ENCODE results near the gene EXOSC2. TPM values are rescaled to one million over a fixed set of nuclear protein-coding genes. Genes with fewer than 3 reads are reported as not detected.

The EXOSC2 gene
- total and polyA plus RNA-seq, 2 of the 8 experiments (the other 6 are each of a cell fraction or from before 2014, with no cell fraction given), result 47.8 to 93.6 TPM

DNA sequence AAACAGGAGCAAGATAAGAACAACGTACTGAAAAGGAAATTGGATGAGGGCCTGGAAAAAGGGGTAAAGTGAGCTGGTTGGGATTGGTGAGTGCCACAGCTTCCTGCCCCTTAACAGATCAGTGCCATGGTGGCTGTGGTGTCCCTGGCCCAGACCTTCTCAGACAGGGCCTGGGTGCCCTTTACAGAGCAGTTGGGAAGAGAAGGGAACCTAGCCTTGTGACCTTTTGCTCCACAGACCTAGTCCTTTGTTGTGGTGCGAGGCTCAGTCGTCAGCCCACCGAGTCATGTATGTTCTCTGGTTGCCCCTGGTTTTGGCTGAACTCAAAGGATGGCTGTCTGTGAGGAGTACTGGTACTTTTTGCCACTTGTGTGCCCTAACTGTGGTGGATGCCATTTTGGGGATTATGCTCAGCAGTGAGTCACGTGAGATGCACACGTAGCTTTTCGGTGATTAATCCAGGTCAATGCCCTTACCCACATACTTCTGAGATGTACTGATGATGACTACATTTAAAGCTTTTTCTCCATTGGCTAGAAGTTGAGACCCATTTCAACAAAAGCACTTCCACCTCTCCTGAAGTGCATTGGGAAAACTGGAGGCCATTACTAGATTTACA lies 48.4 kb downstream of the EXOSC2 start:
- H3K4me1 ChIP-seq (replicated peaks in 1 of 4; ENCODE audit: control insufficient read depth in 3 of 4, insufficient read depth in 4 of 4, low read length in 3 of 4), result peaks cover 0 to 5% (median 2%) of the 10 kb centered on the region in 4 experiments; a peak in 2 of 7 replicates
- H4K8ac ChIP-seq (ENCODE audit: extremely low read depth, insufficient read depth, low read length), result no peak overlapping the region
- H3K4me3 ChIP-seq (ENCODE audit: extremely low read depth in 1 of 4, insufficient read depth in 2 of 4, low read depth in 3 of 4, low read length in 4 of 4), result no peak overlapping the region
- no peak overlapping the region for H3K18ac ChIP-seq (ENCODE audit: extremely low read depth, low read length)
- WGBS, 2 experiments (ENCODE audit: extremely low coverage in 1 of 2, insufficient coverage in 1 of 2, insufficient read length in 1 of 2, insufficient replicate concordance in 2 of 2, low coverage in 1 of 2, low lambda C conversion rate in 2 of 2, missing lambda C conversion rate in 1 of 2), result 86% methylated on average over 7 of the region's 7 CpGs; no CpG with 5 or more reads in 1 of the 2 experiments
- ChIA-PET CTCF (ENCODE audit: partially characterized antibody) (interaction anchor here (1.1 to 2.1 kb wide), 4 partner anchors 10 to 124 kb away, joined by 3 to 7 read pairs (median 4); no protein-coding TSS in a partner anchor), POLR2A (ENCODE audit: partially characterized antibody) (no interaction called here)
- no peak overlapping the region for H4K5ac ChIP-seq (ENCODE audit: insufficient read length, low read depth, low read length)
- H3K36me3 ChIP-seq (ENCODE audit: control insufficient read depth in 2 of 4, insufficient read depth in 4 of 4, low read length in 3 of 4), result no peaks in the 10 kb centered on the region
- DNase-seq (ENCODE audit: low read depth in 1 of 2, low spot score in 2 of 2), result no peak
- no peak overlapping the region for H3K4ac ChIP-seq (replicated peaks; ENCODE audit: insufficient read length, low read depth, low read length)
- no peak overlapping the region for H2BK120ac ChIP-seq (replicated peaks; ENCODE audit: low read depth, low read length)
- H2AFZ ChIP-seq (ENCODE audit: low read length), result no peak overlapping the region
- no peaks in the 10 kb centered on the region for H3K9me3 ChIP-seq (ENCODE audit: insufficient read depth in 2 of 2, low read depth in 1 of 2, low read length in 1 of 2)
- H3K14ac ChIP-seq (ENCODE audit: insufficient read length), result no peak overlapping the region
- H2AK5ac ChIP-seq (ENCODE audit: low read depth, low read length), result no peak overlapping the region
- H2BK5ac ChIP-seq (ENCODE audit: low read depth, low read length), result no peak overlapping the region
- H3K79me2 ChIP-seq (ENCODE audit: control insufficient read depth in 1 of 2, insufficient read depth in 2 of 2, low read length in 2 of 2), result peaks cover 4 to 68% of the 10 kb centered on the region in 2 experiments
- H2BK12ac ChIP-seq (ENCODE audit: low read depth, low read length), result no peak overlapping the region
- TF ChIP-seq HDAC2 (IDR thresholded peaks at IDR 0.05; ENCODE audit: borderline replicate concordance in 1 of 2, low read depth in 2 of 2, low read length in 2 of 2) (no peak), POLR2A (IDR thresholded peaks at IDR 0.05; ENCODE audit: control extremely low read depth in 1 of 2, low read depth in 2 of 2, low read length in 2 of 2) (no peak), TEAD4 (IDR thresholded peaks at IDR 0.05; ENCODE audit: low read depth, low read length) (no peak), GABPA (IDR thresholded peaks at IDR 0.05; ENCODE audit: borderline replicate concordance, insufficient read depth, low read length) (no peak), SIN3A (conservative IDR thresholded peaks at IDR 0.05 in 1 of 2, IDR thresholded peaks at IDR 0.05 in 1 of 2; ENCODE audit: low read depth in 1 of 2, low read length in 2 of 2) (no peak), ASH2L (IDR thresholded peaks at IDR 0.05; ENCODE audit: low read length) (no peak), RFX5 (IDR thresholded peaks at IDR 0.05; ENCODE audit: borderline replicate concordance, low read depth, low read length) (no peak), POU5F1 (IDR thresholded peaks at IDR 0.05; ENCODE audit: low read depth, low read length) (no peak), CHD1 (IDR thresholded peaks at IDR 0.05; ENCODE audit: low read depth, low read length) (no peak), CTBP2 (IDR thresholded peaks at IDR 0.05; ENCODE audit: borderline replicate concordance, insufficient read depth, insufficient read length, low read length) (no peak), NRF1 (IDR thresholded peaks at IDR 0.05; ENCODE audit: low read depth, low read length) (no peak)
- no peak overlapping the region for H3K23ac ChIP-seq (ENCODE audit: insufficient read length)
- H3K27ac ChIP-seq (ENCODE audit: low read depth, low read length), result no peak overlapping the region
- H3K56ac ChIP-seq (replicated peaks; ENCODE audit: insufficient read length, low read depth, low read length), result no peak overlapping the region
- no peak overlapping the region for H3K4me2 ChIP-seq (ENCODE audit: insufficient read depth in 1 of 2, low read depth in 2 of 2, low read length in 2 of 2)
- peak overlapping the region; percentile 48; the same call in 1 of the 2 replicates for H2BK15ac ChIP-seq (ENCODE audit: low read length)
- no peaks in the 10 kb centered on the region for H3K23me2 ChIP-seq (ENCODE audit: low read depth, low read length)
- peaks cover 10% of the 10 kb centered on the region for H3K79me1 ChIP-seq (ENCODE audit: low read depth, low read length)
- H4K20me1 ChIP-seq (replicated peaks in 1 of 2; ENCODE audit: control insufficient read depth in 1 of 2, insufficient read depth in 2 of 2, low read length in 2 of 2), result peaks cover 0 to 2% of the 10 kb centered on the region in 2 experiments
- H4K91ac ChIP-seq (replicated peaks; ENCODE audit: insufficient read length, low read length), result no peak overlapping the region
- H3K9ac ChIP-seq (replicated peaks in 1 of 4; ENCODE audit: extremely low read depth in 1 of 4, low read depth in 3 of 4, low read length in 3 of 4), result no peak overlapping the region
- FAIRE-seq, result no peak
- H2BK20ac ChIP-seq (ENCODE audit: low read length), result no peak overlapping the region
- H3K27me3 ChIP-seq (replicated peaks in 1 of 4; ENCODE audit: control insufficient read depth in 3 of 4, extremely low read depth in 1 of 4, insufficient read depth in 3 of 4, low read length in 3 of 4), result no peaks in the 10 kb centered on the region

All from H1 (cell line).